GM12892 (cell line): ENCODE results near the gene KIRREL3.

Source experiments
- DNase-seq: peaks from one replicate; pipeline ENCODE4 v3.0.0; 2011; ENCODE audit not compliant: insufficient read length
- FAIRE-seq: peaks from 2 replicates; lab custom pipeline; 2011; peaks lifted over from hg19 to GRCh38; lab: Jason Lieb, UNC
- POLR2A ChIP-seq: IDR thresholded peaks from 2 replicates; pipeline ENCODE4 v1.6.1; 2011; ENCODE audit warnings: low read depth, low read length, control low read depth
- POLR2AphosphoS5 ChIP-seq: IDR thresholded peaks from 2 replicates; pipeline ENCODE4 v1.6.1; 2011; ENCODE audit warnings: low read depth, low read length, control low read depth
- TAF1 ChIP-seq: IDR thresholded peaks from 2 replicates; pipeline ENCODE4 v1.6.1; 2011; ENCODE audit warnings: low read depth, mild to moderate bottlenecking, control low read depth, low read length, borderline replicate concordance

KIRREL3 gene

GRCh38 chr11:126696982-126697381 is 303.6 kb downstream of the KIRREL3 start:
- FAIRE-seq (no peak), DNase-seq (no peak)
- TF ChIP-seq POLR2A, result no peak
- TF ChIP-seq POLR2AphosphoS5, result no peak
- no peak for TF ChIP-seq TAF1

GRCh38 chr11:126695293-126695692 is 305.3 kb downstream of the KIRREL3 start:
- FAIRE-seq (no peak), DNase-seq (no peak)
- TF ChIP-seq POLR2AphosphoS5 (no peak), TAF1 (no peak), POLR2A (no peak)

GRCh38 chr11:126694065-126694625 is 306.4 kb downstream of the KIRREL3 start:
- TF ChIP-seq POLR2AphosphoS5, result no peak
- no peak for TF ChIP-seq POLR2A
- TF ChIP-seq TAF1, result no peak
- DNase-seq, result no peak
- FAIRE-seq, result no peak

- no peak for DNase-seq
- no peak for FAIRE-seq
- TF ChIP-seq TAF1, result no peak
- TF ChIP-seq POLR2AphosphoS5, result no peak
- no peak for TF ChIP-seq POLR2A
Measured at GRCh38 chr11:126687477-126687876, 313.1 kb downstream of the KIRREL3 start.

GRCh38 chr11:126686938-126687337 is 313.6 kb downstream of the KIRREL3 start:
- TF ChIP-seq POLR2AphosphoS5 (no peak), TAF1 (no peak), POLR2A (no peak)
- no peak for DNase-seq
- no peak for FAIRE-seq

- no peak for FAIRE-seq
- DNase-seq, result no peak
- TF ChIP-seq POLR2A (no peak), POLR2AphosphoS5 (no peak), TAF1 (no peak)
Measured at GRCh38 chr11:126683766-126684728, 316.5 kb downstream of the KIRREL3 start.

- TF ChIP-seq TAF1, result no peak
- TF ChIP-seq POLR2A, result no peak
- TF ChIP-seq POLR2AphosphoS5, result no peak
- FAIRE-seq, result no peak
Measured at GRCh38 chr11:126682590-126682989, 318.0 kb downstream of the KIRREL3 start.

GRCh38 chr11:126680700-126681099 is 319.9 kb downstream of the KIRREL3 start:
- FAIRE-seq, result no peak
- no peak for DNase-seq
- TF ChIP-seq TAF1 (no peak), POLR2A (no peak)

More at GRCh38 chr11:126682590-126682989, 318.0 kb downstream of the KIRREL3 start:
- no peak for DNase-seq

- DNase-seq (no peak), FAIRE-seq (no peak)
- no peak for TF ChIP-seq POLR2AphosphoS5
- TF ChIP-seq TAF1, result no peak
- no peak for TF ChIP-seq POLR2A
Measured at GRCh38 chr11:126680131-126680530, 320.4 kb downstream of the KIRREL3 start.

GRCh38 chr11:126679033-126679432 is 321.5 kb downstream of the KIRREL3 start:
- no peak for TF ChIP-seq POLR2A
- no peak for TF ChIP-seq TAF1
- TF ChIP-seq POLR2AphosphoS5, result no peak
- no peak for FAIRE-seq
- no peak for DNase-seq

- TF ChIP-seq POLR2A (no peak), TAF1 (no peak), POLR2AphosphoS5 (no peak)
- no peak for DNase-seq
- FAIRE-seq, result no peak
Measured at GRCh38 chr11:126676536-126676935, 324.0 kb downstream of the KIRREL3 start.
